Liver (tissue), 3 donors: ENCODE data around the gene PLCB3.

Experiments used
- SP1 ChIP-seq: IDR thresholded peaks from 2 replicates; pipeline ENCODE4 v1.6.1; 2018; ENCODE audit warnings: antibody characterized with exemption, mild to moderate bottlenecking
- TAF1 ChIP-seq: conservative IDR thresholded peaks from 2 replicates; pipeline ENCODE4 v1.6.1; 2016; ENCODE audit warnings: antibody characterized with exemption, mild to moderate bottlenecking
- TF ChIP-seq, protein P1 (sequence below): fragments of 150-350 bp; IDR thresholded peaks from 2 replicates; pipeline ENCODE4 v1.5.1; 2017; ENCODE audit warnings: improper control_type of control experiment, low read depth, low read length; ENCODE audit not compliant: missing input control
- donor health status: healthy.
- donor health status: healthy.

DNA sequence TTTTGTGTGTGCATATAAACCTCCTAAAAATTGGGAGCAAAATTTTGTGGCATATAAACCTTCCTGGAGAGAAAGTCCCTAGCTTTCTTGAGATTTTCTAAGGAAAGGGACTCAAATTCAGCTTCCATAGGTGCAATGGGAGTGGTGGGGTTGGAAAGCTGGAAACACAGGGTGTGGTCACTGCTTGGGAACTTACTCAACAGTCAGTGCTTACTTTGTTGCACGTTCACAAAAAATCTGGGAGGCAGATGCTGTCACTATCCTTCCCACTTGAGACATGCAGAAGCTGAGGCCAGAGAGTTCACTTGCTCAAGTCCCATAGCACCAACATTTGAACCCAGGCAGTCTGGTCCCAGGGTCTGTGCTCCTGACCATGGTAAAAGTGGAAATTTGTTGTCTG is 44.9 kb downstream of the PLCB3 start:
- TF ChIP-seq, protein P1, sequence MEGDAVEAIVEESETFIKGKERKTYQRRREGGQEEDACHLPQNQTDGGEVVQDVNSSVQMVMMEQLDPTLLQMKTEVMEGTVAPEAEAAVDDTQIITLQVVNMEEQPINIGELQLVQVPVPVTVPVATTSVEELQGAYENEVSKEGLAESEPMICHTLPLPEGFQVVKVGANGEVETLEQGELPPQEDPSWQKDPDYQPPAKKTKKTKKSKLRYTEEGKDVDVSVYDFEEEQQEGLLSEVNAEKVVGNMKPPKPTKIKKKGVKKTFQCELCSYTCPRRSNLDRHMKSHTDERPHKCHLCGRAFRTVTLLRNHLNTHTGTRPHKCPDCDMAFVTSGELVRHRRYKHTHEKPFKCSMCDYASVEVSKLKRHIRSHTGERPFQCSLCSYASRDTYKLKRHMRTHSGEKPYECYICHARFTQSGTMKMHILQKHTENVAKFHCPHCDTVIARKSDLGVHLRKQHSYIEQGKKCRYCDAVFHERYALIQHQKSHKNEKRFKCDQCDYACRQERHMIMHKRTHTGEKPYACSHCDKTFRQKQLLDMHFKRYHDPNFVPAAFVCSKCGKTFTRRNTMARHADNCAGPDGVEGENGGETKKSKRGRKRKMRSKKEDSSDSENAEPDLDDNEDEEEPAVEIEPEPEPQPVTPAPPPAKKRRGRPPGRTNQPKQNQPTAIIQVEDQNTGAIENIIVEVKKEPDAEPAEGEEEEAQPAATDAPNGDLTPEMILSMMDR = no peak
- TF ChIP-seq SP1 (no peak), TAF1 (no peak)
